Stimulated activated CD4-positive, alpha-beta T cell treated with anti-CD3 and anti-CD28 coated beads, Interleukin-4, amount 100 ng/mL, for 4 hours (primary cell): ENCODE measurements around the gene ZNF691.
"Not testable (repeated sequence)": the region's sequence is repeated elsewhere in the genome, so short reads cannot be mapped to it uniquely, and the experiment has no call there.

Experiments used
- DNase-seq, 2 experiments: peaks; one replicate each; pipeline ENCODE4 v3.0.0-alpha.2; 2020

The ZNF691 gene

GRCh38 chr1:42861014-42861399 is 14.6 kb downstream of the ZNF691 start:
- no peak for DNase-seq

- no peak for DNase-seq
Observed at GRCh38 chr1:42866549-42866948, 20.1 kb downstream of the ZNF691 start.

GRCh38 chr1:42868466-42868865 is 22.1 kb downstream of the ZNF691 start:
- not testable (repeated sequence) for DNase-seq

GRCh38 chr1:42869254-42869653 is 22.8 kb downstream of the ZNF691 start:
- not testable (repeated sequence) for DNase-seq

GRCh38 chr1:42869751-42870150 is 23.3 kb downstream of the ZNF691 start:
- DNase-seq: not testable (repeated sequence)

- DNase-seq: not testable (repeated sequence)
Observed at GRCh38 chr1:42873108-42873507, 26.7 kb downstream of the ZNF691 start.

GRCh38 chr1:42873670-42874069 is 27.3 kb downstream of the ZNF691 start:
- no peak for DNase-seq

GRCh38 chr1:42876009-42876408 is 29.6 kb downstream of the ZNF691 start:
- no peak for DNase-seq

- DNase-seq: no peak
Observed at GRCh38 chr1:42877380-42877779, 31.0 kb downstream of the ZNF691 start.

GRCh38 chr1:42880384-42880783 is 34.0 kb downstream of the ZNF691 start:
- no peak for DNase-seq

- DNase-seq: no peak
Observed at GRCh38 chr1:42886046-42886739, 39.8 kb downstream of the ZNF691 start.

GRCh38 chr1:42886800-42887199 is 40.4 kb downstream of the ZNF691 start:
- DNase-seq: no peak

- no peak for DNase-seq
Observed at GRCh38 chr1:42887366-42887765, 41.0 kb downstream of the ZNF691 start.

GRCh38 chr1:42888013-42888633 is 41.7 kb downstream of the ZNF691 start:
- no peak for DNase-seq

- no peak for DNase-seq
Observed at GRCh38 chr1:42889264-42889663, 42.9 kb downstream of the ZNF691 start.

GRCh38 chr1:42891465-42892138 is 45.2 kb downstream of the ZNF691 start:
- no peak for DNase-seq

GRCh38 chr1:42899960-42900359 is 53.5 kb downstream of the ZNF691 start:
- not testable (repeated sequence) for DNase-seq
